ENCODE measurements around the gene REPS2.

The REPS2 gene

DNA sequence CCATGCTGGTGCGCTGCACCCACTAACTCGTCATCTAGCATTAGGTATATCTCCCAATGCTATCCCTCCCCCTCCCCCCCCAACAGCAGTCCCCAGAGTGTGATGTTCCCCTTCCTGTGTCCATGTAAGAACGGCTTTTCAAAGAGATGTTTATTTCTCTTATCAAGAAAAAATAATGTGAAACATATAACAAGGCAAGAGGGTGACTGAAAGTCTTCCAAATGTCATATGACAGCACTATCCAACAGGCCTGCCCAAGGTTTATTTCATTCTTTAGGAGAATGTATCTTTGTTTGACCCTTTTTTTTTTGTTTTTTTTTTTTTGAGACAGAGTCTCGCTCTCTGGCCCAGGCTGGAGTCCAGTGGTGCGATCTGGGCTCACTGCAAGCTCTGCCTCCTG is 29.9 kb upstream of the REPS2 start:
- TF ChIP-seq, protein P1, sequence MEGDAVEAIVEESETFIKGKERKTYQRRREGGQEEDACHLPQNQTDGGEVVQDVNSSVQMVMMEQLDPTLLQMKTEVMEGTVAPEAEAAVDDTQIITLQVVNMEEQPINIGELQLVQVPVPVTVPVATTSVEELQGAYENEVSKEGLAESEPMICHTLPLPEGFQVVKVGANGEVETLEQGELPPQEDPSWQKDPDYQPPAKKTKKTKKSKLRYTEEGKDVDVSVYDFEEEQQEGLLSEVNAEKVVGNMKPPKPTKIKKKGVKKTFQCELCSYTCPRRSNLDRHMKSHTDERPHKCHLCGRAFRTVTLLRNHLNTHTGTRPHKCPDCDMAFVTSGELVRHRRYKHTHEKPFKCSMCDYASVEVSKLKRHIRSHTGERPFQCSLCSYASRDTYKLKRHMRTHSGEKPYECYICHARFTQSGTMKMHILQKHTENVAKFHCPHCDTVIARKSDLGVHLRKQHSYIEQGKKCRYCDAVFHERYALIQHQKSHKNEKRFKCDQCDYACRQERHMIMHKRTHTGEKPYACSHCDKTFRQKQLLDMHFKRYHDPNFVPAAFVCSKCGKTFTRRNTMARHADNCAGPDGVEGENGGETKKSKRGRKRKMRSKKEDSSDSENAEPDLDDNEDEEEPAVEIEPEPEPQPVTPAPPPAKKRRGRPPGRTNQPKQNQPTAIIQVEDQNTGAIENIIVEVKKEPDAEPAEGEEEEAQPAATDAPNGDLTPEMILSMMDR (IDR thresholded peaks at IDR 0.05; ENCODE audit: poor library complexity, severe bottlenecking), result no peak
- no peak for ATAC-seq (ENCODE audit: low read depth)

DNA sequence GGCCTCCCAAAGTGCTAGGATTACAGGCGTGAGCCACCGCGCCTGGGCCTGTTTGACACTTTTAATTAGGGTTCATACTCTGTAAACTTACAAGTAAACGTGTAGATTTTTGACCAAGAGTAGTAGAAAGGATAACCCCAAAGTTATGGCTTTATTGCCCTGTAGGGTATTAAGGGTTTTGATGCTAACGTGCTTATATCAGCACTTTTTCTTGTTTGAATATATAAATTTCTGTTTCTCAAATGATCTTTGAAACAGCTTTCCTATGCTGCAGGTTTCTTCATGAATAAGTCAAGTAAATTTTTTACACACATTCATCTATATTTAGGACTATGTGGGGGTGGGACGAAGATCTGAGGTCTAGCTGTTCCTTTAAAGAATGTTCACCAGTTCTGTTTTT is 29.3 kb upstream of the REPS2 start:
- Histone ChIP-seq H3K4me1 (ENCODE audit: insufficient read depth, poor library complexity, severe bottlenecking) (no peaks in the 10 kb centered on the region), H3K27ac (ENCODE audit: poor library complexity, severe bottlenecking) (no peak overlapping the region), H3K27me3 (ENCODE audit: insufficient read depth, poor library complexity, severe bottlenecking) (no peaks in the 10 kb centered on the region), H3K9me3 (ENCODE audit: severe bottlenecking) (no peaks in the 10 kb centered on the region), H3K36me3 (ENCODE audit: low read depth) (no peaks in the 10 kb centered on the region), H3K4me3 (ENCODE audit: severe bottlenecking) (no peak overlapping the region)
- no peak for ATAC-seq (ENCODE audit: low read depth)
- no peak for DNase-seq (ENCODE audit: low spot score)
- TF ChIP-seq, protein P1 (IDR thresholded peaks at IDR 0.05; ENCODE audit: poor library complexity, severe bottlenecking), result no peak

More for the DNA sequence above, 29.9 kb upstream of the REPS2 start:
- Histone ChIP-seq H3K4me3 (ENCODE audit: severe bottlenecking) (no peak overlapping the region), H3K36me3 (ENCODE audit: low read depth) (no peaks in the 10 kb centered on the region), H3K9me3 (ENCODE audit: severe bottlenecking) (no peaks in the 10 kb centered on the region), H3K4me1 (ENCODE audit: insufficient read depth, poor library complexity, severe bottlenecking) (no peaks in the 10 kb centered on the region), H3K27me3 (ENCODE audit: insufficient read depth, poor library complexity, severe bottlenecking) (no peaks in the 10 kb centered on the region), H3K27ac (ENCODE audit: poor library complexity, severe bottlenecking) (no peak overlapping the region)
- no peak for DNase-seq (ENCODE audit: low spot score)

DNA sequence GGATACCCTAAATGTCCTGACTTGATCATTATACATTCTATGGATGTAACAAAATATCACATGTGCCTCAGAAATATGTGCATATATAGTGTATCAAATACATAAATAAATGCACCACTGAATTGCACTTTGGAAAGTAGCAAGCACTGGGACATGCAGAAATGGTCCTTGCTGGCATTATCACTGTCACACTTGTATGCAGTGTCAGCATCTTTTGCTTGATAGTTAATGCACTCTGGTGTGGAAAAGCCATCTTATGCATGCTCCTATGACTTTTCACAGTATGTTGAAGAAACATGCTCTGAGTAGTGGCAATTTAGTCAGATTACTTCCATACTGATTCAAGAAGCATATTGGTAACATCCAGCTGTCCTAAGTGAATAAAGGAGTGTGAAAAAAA is 27.5 kb upstream of the REPS2 start:
- Histone ChIP-seq H3K4me3 (ENCODE audit: severe bottlenecking) (no peak overlapping the region), H3K36me3 (ENCODE audit: low read depth) (no peaks in the 10 kb centered on the region), H3K9me3 (ENCODE audit: severe bottlenecking) (no peaks in the 10 kb centered on the region), H3K4me1 (ENCODE audit: insufficient read depth, poor library complexity, severe bottlenecking) (no peaks in the 10 kb centered on the region), H3K27me3 (ENCODE audit: insufficient read depth, poor library complexity, severe bottlenecking) (no peaks in the 10 kb centered on the region), H3K27ac (ENCODE audit: poor library complexity, severe bottlenecking) (no peak overlapping the region)
- no peak for DNase-seq (ENCODE audit: low spot score)
- no peak for ATAC-seq (ENCODE audit: low read depth)
- TF ChIP-seq, protein P1 (IDR thresholded peaks at IDR 0.05; ENCODE audit: poor library complexity, severe bottlenecking), result no peak

DNA sequence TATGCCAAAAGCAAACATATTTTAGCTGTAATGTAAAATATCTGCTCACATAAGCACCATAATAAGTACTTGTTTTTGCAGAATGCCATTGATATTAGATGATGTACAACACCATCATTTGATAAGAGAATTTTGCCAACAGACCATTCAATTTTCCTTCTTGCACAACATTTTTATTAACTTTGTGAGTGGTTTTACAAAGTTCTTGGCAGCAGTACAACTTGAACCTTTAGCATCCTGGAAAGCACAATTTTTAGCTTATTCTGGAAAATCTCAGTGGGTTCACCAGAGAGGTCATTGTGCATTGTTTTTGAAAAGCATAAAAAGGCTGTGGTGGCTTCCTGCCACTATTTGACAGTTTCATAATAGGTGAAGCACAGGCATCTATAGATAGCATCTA is 26.4 kb upstream of the REPS2 start:
- no peaks in the 10 kb centered on the region for H3K27me3 ChIP-seq (ENCODE audit: insufficient read depth, poor library complexity, severe bottlenecking)
- no peak overlapping the region for H3K4me3 ChIP-seq (ENCODE audit: severe bottlenecking)
- no peak overlapping the region for H3K27ac ChIP-seq (ENCODE audit: poor library complexity, severe bottlenecking)
- no peak for ATAC-seq (ENCODE audit: low read depth)
- H3K9me3 ChIP-seq (ENCODE audit: severe bottlenecking), result no peaks in the 10 kb centered on the region
- DNase-seq (ENCODE audit: low spot score), result no peak
- H3K36me3 ChIP-seq (ENCODE audit: low read depth), result no peaks in the 10 kb centered on the region
- TF ChIP-seq, protein P1 (IDR thresholded peaks at IDR 0.05; ENCODE audit: poor library complexity, severe bottlenecking), result no peak
- H3K4me1 ChIP-seq (ENCODE audit: insufficient read depth, poor library complexity, severe bottlenecking), result no peaks in the 10 kb centered on the region

DNA sequence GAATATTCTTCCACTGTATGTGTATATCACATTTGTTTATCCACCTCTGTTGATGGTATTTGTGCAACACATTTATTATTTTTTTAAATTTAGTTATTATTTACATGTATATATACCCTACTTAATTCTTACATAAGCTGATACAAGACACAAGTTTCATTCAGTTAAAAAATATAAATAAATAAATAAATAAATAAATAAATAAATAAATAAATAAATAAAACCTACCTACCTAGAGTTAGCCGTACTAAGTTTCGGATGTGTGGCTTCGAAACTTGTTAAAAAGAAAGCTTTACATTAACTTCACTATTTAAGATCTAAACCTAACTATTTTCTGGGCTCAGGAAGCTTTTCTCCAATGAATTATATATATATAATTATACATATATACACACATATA is 23.3 kb upstream of the REPS2 start:
- Histone ChIP-seq H3K4me3 (ENCODE audit: severe bottlenecking) (no peak overlapping the region), H3K27ac (ENCODE audit: poor library complexity, severe bottlenecking) (no peak overlapping the region), H3K9me3 (ENCODE audit: severe bottlenecking) (no peaks in the 10 kb centered on the region), H3K4me1 (ENCODE audit: insufficient read depth, poor library complexity, severe bottlenecking) (no peaks in the 10 kb centered on the region), H3K27me3 (ENCODE audit: insufficient read depth, poor library complexity, severe bottlenecking) (no peaks in the 10 kb centered on the region), H3K36me3 (ENCODE audit: low read depth) (no peaks in the 10 kb centered on the region)
- no peak for DNase-seq (ENCODE audit: low spot score)
- TF ChIP-seq, protein P1 (IDR thresholded peaks at IDR 0.05; ENCODE audit: poor library complexity, severe bottlenecking), result no peak
- no peak for ATAC-seq (ENCODE audit: low read depth)

Data from RWPE2 (cell line).